Renal cortex interstitium (tissue), 11 donors: Measurements from ENCODE around the gene TRIM47. TPM values are rescaled to one million over a fixed set of nuclear protein-coding genes. Genes with fewer than 3 reads are reported as not detected.
A peak's percentile ranks its signal among the peaks of the same experiment; 100 is the strongest.
"Not testable (repeated sequence)": the region's sequence is repeated elsewhere in the genome, so short reads cannot be mapped to it uniquely, and the experiment has no call there.

Experiments
- DNase-seq, 11 donors: peaks; one replicate each; pipeline ENCODE4 v3.0.0-alpha.2; 2013; ENCODE audit warnings: low read depth in 9 of 11, low spot score in 4 of 11; ENCODE audit errors: extremely low read depth in 1 of 11
- polyA plus RNA-seq, 3 donors: library from polyadenylated mRNA; unstranded; fragments of 120-200 nt; gene quantifications; one replicate each; pipeline ENCODE4 v1.2.1, GENCODE V29; 2013; ENCODE audit not compliant: insufficient read length in 3 of 3

The TRIM47 gene
- polyA plus RNA-seq, 3 donors = 5.1 to 9.3 (median 9.3) TPM

DNA sequence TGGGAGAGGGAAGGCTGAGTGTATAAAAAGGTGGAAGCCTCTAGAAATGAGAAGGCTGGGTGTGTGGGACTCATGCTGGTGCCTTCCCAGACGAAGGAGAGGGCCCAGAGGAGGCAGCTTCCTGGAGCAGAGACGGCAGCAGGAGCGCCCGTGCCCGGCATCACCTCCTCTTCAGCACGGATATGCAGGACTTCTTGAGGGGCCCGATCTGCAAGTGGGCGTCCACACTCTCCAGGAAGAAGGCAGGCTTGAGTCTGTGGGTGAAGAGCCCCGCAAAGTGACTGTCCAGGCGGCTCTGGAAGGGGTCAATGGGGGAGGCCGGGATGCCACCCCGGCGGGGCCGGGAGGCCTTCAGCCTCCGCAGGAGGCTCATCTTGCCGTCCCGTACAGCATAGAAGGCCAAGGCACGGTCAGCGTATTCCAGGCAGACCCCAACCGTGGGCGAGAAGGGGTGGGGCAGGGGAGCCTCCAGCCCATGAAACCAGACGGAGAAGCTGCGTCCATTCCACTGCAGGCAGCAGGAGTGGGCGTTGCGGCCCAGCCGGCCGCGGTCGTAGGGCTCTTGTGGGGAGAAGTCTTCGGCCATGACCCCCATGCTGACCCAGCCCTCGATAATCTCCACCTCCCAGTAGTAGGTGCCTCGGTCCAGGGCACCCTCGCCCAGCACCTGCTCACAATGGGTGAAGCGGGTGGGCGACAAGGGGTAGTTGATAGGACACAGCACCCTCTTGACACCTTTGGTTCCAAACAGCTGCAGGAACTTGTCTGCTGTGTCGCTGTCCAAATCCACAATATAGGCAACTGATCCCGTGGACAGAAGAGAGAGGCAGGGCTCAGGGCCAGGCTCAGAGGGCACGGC lies 3.8 kb downstream of the TRIM47 start:
- DNase-seq = no peak

DNA sequence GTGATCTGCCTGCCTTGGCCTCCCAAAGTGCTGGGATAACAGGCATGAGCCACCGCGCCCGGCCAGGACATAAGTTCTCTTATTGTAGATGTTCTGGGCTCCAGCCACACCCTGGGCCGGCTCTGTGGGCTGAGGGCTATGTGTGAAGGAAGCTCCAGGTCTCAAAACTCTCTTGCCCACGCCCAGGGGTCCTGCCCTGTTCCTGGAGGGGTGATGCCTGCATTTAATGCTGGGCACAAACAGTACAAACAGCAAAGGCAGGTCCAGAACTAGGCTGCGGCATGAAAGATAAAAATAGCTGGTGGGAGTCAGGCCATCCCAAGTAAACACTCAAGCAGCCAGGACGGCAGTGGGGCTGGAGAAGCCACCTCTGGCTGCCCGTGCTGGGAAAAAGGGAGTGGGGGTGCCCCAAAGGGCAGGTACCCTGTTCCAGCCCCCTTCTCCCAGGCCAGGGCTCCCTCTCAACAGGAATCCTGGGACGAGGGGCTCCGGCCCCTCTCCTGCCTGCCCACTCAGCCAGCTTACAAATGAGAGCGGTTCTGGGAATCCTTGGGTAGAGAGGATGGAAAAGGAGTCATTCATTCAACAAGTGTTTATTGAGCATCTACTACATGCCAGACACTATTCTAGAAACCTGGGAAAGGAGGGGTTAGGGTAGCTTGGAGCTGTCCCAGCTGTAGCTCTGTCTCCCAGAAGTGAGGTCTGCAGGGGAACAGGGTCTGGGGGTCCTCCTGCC lies 4.6 kb downstream of the TRIM47 start:
- no peak for DNase-seq

DNA sequence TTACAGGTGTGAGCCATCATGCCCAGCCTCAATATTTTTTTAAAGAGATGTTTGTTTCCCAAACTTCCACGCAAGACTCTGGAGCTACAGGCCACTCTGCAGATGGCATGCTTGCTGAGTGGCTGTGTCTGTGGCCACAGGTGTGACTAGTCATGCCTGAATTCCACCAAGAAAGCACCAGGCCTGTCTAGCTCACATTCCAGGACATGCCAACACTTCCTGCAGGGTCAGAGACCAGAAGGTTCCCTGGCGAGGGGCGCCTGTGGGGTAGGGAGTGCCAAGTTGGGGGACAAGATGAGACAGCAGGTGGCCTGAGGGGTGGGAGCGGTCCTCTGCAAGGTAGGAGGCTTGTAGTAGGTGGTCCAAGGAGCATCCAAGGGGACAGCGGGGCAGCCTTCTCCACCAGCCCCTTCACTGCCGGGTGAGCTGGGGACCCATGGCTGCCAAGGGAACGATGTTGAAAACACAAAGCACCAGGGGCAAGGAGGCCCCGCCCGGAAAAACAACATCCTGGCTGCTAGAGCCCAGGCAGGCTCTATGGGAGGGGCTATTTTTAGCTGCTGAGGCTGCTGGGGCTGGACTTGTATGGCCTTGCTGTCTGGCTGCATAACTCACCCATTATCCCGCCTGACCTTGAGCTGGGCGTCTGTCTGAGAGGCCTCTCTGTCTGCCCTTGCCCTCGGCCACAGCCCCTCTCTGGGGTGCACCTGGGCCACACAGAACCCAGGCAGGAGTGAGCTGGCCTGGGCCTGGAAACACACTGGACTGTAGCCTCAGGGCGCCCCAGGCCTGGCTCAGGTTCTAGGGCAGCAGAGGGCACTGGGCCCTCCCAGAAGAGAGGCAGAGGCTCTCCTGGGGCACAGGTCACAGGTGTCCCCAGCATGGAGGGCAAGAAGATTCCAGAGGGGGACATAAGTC lies 5.7 kb downstream of the TRIM47 start:
- no peak for DNase-seq

DNA sequence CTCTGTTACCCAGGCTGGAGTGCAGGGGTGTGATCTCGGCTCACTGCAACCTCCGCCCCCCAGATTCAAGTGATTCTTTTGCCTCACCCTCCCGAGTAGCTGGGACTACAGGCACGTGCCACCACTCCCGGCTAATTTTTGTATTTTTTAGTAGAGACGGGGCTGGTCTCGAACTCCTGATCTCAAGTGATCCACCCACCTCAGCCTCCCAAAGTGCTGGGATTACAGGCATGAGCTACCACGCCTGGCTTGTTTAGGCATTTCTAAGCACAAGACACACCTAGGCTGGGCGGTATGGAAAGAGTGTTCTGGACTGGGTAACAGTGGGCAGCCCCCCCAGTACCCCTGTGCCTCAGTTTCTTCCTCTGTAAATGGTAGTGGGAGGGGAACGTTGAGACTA lies 8.2 kb downstream of the TRIM47 start:
- not testable (repeated sequence) for DNase-seq

DNA sequence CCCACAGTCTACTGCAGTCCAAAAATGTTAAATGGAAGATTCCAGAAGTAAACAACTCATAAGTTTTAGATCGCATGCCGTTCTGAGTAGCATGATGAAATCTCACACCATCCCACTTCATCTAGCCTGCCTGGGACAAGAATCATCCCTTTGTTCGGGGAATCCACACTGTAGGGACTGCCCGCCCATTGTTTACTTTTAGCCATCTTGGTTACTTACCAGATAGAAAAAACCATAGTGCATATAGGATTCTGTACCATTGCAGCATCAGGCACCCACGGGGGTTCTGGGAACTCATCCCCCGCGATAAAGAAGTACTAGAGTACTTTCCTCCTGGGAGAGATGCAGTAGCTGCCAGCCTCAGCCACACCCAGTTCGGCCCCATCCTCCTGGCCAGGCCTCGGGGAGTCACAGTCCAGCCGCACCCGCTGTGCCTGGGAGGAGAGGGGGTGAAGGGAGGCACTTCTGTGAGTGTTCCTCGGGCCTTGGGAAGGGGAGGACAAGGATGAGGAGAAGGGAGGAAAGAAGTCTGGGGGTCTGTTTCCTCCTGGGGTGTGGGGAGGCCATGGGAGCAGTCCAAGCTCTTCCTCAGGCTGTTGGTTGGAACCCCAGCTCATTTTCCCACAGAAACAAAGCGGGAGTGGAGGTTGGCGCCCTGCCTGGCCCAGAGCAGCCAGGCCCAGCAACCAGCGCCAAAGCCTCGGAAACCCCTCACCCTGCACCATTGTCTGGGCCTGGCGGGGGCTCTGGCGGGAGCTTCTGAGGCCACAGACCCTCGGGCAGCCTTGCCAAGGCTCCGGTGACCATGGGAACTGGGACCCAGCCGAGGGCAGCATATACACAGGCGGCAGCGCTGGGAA lies 8.9 kb downstream of the TRIM47 start:
- no peak for DNase-seq

DNA sequence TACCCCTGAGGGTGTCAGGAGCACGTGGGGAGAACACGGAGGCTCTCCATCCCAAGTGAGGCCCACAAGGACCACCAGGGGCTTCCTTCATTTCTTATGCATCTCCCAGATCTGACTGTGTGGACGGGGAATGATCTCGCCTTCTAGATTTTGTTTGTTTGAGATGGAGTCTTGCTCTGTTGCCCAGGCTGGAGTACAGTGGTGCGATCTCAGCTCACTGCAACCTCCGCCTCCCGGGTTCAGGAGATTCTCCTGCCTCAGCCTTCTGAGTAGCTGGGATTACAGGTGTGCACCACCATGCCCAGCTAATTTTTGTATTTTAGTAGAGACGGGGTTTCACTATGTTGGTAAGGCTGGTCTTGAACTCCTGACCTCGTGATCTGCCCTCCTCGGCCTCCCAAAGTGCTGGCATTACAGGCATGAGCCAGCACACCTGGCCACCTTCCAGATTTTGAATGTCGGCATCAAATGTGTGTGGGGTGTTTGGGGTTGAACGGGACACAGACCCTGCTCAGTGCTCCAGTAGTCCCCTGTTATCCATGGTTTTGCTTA lies 9.6 kb downstream of the TRIM47 start:
- not testable (repeated sequence) for DNase-seq

DNA sequence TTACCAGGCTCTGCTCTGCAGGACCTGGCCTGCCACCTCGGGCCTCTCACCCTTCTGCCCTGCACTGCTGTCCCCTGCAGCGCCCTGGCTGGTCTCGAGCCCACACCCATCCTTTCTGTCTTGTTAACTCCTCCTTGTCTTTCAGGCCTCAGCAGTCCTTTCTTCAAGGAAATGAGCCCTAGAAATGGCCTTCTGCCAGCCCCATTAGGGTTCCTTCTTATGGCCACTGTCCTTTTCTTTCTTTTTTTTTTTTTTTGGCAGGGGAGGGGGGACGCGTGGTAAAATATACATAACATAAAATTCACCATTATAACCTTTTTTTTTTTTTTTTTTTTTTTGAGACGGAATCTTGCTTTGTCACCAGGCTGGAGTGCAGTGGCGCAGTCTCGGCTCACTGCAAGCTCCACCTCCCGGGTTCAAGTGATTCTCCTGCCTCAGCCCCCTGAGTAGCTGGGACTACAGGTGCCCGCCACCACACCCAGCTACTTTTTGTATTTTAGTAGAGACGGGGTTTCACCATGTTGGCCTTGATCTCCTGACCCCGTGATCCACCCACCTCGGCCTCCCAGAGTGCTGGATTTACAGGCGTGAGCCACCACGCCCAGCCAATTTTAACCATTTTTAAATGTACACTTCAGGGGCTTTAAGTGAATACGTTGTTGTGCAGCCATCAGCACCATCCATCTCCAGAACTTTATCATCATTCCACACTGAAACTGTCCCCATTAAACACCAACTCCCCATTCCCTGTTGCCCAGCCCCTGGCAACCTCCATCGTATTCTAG lies 12.8 kb downstream of the TRIM47 start:
- not testable (repeated sequence) for DNase-seq

DNA sequence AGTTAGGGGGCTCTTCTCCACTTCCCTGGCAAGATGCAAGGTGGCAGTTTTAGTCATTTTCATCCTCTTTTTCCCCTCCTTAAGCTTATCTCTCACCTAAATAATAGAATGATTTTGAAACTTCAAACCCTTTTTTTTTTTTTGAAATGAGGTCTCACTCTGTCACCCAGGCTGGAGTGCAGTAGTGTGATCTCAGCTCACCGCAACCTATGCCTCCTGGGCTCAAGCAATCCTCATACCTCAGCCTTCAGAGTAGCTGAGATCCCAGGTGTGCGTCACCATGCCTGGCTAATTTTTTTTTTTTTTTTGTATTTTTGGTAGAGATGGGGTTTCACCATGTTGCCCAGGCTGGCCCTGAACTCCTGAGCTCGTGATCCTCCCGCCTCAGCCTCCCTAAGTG lies 13.5 kb downstream of the TRIM47 start:
- not testable (repeated sequence) for DNase-seq

DNA sequence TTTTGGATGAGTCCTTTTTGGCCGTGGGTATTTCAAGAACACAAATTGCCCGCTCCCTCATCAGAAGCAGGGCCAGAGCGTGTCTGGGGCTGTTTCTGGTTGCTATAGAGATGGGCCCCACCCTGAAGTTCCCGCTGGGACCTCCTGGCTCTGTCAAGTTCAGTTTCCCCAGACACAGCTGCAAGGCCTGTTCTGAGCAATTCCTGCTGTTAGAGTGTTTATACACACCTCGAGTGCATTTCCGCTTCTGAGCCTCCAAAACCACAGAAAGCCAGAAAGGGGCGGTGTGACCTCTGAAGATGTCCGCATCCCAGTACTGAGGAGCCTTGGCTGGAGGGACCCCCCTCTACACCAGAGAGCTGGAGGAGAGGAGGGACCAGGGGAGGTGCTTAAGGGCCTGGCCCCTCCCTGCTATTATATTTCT lies 13.9 kb downstream of the TRIM47 start:
- peak in 8 of 11 donors; percentile 70 to 88 (median 82) for DNase-seq

DNA sequence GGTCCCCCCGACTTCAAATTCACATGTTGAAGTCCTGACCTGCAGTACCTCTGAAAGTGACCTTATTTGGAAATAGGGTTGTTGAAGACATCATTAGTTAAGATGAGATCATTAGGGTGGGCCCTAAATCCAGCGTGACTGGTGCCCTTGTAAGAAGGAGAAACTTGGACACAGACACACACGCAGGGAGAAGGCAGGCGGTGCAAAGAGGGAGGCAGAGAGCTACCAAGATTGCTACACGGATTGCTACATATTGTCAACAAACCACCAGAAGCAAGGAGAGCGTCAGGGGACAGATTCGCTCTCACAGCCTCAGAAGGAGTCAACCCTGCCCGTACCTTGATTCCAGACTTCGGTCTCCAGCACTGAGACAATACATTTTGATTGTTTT lies 16.5 kb downstream of the TRIM47 start:
- no peak for DNase-seq

DNA sequence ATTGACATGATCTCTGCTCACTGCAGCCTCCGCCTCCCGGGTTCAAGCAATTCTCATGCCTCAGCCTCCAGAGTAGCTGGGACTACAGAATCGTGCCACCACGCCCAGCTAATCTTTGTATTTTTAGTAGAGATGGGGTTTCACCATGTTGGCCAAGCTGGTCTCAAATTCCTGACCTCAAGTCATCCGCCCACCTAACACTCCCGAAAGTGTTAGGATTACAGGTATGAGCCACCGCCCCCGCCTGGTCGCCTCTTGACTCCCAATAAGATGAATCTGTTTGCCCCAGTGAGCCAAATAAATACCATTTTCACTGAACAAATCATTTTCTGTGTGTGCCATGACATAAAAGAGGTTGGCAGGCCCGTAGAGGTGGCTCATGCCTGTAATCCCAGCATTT lies 19.0 kb downstream of the TRIM47 start:
- DNase-seq = not testable (repeated sequence)

DNA sequence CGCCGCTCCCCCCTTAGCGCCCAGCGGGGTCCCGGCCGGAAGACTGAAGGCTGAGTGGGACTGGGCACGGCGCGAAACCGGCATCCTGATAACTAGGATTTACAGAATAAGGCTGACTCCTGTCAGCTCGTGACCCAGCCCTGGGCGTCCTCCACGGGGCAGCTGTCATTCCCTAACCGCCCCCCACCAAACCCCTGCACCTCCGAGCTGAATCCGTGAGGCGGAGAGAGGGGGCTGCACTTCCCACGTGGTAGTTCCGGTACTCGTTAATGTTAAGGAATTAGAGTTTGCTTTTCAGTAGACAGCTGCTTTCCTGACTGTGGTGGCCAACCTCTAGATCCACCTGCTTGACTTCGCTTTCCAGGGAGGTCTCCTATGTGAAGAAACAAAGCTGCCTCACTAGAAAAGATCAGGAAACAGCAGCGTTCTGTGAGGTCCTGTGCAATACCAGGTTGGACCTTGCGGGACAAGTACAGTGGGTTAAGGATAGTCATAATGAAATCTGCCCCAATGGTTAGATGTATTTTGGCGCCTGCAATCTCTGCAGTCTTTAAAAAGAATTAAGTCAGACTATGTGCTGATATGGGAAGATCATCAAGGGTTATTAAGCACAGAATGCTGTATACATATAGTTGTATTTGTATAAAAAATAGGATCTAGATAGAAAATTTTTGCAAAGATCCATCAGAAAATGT lies 22.2 kb downstream of the TRIM47 start:
- DNase-seq = no peak

DNA sequence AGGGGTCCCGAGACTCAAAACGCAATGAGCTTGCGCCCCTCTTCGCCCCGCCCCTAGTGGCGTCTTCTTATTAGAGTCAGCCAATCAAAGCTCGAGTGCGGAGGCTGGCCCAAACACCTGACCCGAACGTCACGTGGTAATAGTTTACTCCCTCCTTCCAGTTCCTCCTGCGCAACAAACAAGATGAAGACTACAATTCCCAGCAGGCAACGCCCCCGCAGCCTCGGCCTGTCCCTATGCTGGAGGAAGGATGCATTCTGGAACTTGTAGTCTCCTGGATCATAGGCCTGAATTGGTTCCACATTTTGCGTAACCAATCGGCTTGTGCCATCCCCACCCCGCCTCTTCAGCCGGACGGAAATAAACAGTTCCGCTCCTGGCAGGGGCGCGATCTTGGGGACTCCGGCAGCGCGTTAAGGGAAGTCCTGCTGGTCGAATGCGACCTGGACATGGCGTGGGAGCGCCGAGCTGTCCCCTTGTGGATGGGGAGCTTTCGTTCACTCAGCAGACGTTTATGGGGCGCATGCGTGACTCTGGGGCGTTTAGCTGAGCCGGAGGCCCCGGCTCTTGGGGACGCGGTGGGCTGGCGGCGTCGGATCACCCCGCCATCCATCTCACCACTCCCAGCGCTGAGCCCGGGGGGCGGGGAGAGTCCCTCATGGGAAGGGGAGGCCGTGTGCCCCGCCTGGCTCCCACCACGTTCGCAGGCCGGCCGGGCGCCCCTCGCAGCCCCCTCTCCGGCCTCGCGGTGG lies 22.9 kb downstream of the TRIM47 start, which contains the start of gene WBP2:
Gene WBP2, minus strand, starts transcription at position 26 of the 752 bp plus-strand sequence. CDS start 38 bp downstream, outside the sequence.
- DNase-seq = peak; percentile 97 to 100 (median 100)

DNA sequence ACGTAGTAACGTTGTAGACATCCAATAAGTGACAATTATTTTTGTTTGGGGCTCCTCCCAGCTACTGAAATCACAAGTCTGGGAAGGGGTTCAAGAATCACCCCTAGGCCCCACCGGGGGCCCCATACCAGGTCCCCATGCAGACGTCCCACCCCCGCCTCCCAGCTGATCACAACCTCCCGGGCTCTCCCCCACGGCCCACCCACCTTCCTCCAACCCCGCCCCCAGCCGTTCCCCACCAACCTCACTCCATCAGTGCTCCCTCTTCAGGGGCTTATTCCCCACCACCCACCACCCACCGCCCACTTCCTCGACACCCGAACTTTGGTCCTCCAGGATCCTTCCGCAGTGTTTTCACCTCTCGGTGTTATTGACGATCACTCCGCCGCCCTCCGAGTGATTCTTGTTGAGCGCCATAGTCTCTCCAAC lies 23.5 kb downstream of the TRIM47 start:
- DNase-seq = no peak

DNA sequence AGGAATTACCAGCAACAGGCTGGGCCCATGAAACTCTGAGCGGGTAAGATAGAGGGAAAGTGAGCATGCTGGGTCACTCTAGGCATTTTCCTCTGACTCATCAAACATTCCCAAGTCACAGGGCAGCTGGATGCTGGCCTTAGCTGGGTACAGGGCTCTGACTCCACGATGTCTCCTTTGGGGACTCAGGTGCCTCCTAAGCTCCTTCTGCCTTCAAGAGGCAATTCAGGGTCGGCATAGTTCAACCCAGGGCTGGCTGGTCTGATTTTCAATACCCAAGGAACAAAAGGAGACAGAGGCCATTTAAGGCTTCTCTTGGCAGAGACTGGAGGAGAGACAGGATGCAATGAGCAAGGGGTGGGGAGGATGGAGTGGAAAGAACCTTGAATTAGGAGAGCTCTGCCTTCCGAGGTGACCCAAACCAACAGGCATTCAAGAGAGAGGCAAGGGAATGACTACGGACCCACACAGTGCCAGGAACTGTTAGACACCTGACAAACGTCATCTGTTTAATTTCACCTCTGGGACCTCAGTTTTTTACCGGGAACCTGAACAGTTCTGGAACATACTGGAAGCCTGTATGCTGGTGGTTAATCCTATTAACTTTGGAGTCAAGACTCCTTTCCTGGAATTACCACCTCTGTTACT lies 24.2 kb downstream of the TRIM47 start:
- no peak for DNase-seq
